Measurements from ENCODE around the gene PRKCB. TPM values are rescaled to one million over a fixed set of nuclear protein-coding genes. Genes with fewer than 3 reads are reported as not detected.

The PRKCB gene
- total and polyA plus RNA-seq, 12 donors = 0.30 to 8.8 (median 1.1) TPM

DNA sequence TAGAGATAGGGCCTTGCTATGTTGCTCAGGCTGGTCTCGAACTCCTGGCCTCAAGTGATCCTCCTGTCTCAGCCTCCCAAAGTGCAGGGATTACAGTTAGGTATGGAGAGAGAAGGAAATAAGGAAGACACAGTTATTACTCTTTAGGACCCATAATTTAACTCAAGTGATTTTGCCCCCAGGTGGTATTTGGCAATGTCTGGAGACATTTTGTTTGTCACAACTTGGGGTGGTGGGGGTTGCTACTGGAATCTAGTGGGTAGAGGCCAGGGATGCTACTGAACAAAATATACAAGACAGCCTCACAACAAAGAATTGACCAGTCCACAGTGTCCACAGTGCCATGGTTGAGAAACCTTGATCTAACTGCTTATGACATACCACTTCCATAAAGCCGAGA, 64.1 kb downstream of the PRKCB start:
- Histone ChIP-seq H3K9me3 (no peaks in the 10 kb centered on the region), H3K4me1 (peaks cover 0 to 23% (median 0%) of the 10 kb centered on the region in 9 donors), H3K27me3 (peaks cover 0 to 37% (median 3%) of the 10 kb centered on the region in 7 donors), H3K27ac (no peak overlapping the region), H3K36me3 (no peaks in the 10 kb centered on the region), H3K4me3 (no peak overlapping the region)
- DNase-seq = no peak
- ATAC-seq = no peak
- TF ChIP-seq, protein P1, sequence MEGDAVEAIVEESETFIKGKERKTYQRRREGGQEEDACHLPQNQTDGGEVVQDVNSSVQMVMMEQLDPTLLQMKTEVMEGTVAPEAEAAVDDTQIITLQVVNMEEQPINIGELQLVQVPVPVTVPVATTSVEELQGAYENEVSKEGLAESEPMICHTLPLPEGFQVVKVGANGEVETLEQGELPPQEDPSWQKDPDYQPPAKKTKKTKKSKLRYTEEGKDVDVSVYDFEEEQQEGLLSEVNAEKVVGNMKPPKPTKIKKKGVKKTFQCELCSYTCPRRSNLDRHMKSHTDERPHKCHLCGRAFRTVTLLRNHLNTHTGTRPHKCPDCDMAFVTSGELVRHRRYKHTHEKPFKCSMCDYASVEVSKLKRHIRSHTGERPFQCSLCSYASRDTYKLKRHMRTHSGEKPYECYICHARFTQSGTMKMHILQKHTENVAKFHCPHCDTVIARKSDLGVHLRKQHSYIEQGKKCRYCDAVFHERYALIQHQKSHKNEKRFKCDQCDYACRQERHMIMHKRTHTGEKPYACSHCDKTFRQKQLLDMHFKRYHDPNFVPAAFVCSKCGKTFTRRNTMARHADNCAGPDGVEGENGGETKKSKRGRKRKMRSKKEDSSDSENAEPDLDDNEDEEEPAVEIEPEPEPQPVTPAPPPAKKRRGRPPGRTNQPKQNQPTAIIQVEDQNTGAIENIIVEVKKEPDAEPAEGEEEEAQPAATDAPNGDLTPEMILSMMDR (IDR thresholded peaks at IDR 0.05) = no peak
- intact Hi-C loops (cut with DNase I) = no loop called here
- 79 to 93% methylated on average over 2 of the region's 2 CpGs for whole genome bisulfite sequencing, 2 donors

DNA sequence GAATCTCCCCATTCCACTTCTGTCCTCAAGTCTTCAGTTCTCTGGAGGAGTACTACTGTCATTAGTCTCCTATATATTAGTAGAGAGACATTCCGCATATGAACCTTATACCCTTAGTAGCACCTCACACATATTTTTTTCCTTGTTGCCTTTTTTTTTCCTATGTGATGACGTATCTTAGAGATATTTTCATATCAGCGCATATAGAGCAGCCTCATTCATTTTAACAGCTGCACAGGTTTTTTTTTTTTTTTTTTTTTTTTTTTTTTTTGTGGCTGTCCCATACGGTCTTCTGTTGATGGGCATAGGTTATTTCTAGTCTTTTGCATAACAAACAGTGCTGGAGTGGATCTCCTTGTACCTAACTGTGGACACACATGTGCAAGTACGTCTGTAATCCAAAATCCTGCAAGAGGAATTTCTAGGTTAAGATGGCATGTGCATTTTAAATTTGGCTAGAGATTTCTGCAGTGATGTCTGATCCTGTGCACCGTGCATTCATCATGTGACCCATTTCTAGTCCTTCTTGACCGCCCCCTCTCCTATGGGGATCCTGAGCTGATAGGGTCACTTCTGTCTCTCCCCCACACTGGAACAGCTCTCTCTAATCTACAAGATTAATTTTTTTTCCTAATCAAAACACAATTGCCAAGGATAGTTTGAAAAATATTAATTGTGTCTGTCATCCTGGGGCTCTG, 64.8 kb downstream of the PRKCB start:
- TF ChIP-seq, protein P1 (IDR thresholded peaks at IDR 0.05) = no peak
- ATAC-seq (no peak), DNase-seq (no peak)
- Histone ChIP-seq H3K27me3 (peaks cover 0 to 37% (median 3%) of the 10 kb centered on the region in 7 donors), H3K36me3 (no peaks in the 10 kb centered on the region), H3K9me3 (no peaks in the 10 kb centered on the region), H3K27ac (no peak overlapping the region), H3K4me1 (peaks cover 0 to 23% (median 0%) of the 10 kb centered on the region in 9 donors), H3K4me3 (no peak overlapping the region)
- 58 to 62% methylated on average over 7 of the region's 7 CpGs for WGBS, 2 donors
- intact Hi-C loops (cut with DNase I) = no loop called here

DNA sequence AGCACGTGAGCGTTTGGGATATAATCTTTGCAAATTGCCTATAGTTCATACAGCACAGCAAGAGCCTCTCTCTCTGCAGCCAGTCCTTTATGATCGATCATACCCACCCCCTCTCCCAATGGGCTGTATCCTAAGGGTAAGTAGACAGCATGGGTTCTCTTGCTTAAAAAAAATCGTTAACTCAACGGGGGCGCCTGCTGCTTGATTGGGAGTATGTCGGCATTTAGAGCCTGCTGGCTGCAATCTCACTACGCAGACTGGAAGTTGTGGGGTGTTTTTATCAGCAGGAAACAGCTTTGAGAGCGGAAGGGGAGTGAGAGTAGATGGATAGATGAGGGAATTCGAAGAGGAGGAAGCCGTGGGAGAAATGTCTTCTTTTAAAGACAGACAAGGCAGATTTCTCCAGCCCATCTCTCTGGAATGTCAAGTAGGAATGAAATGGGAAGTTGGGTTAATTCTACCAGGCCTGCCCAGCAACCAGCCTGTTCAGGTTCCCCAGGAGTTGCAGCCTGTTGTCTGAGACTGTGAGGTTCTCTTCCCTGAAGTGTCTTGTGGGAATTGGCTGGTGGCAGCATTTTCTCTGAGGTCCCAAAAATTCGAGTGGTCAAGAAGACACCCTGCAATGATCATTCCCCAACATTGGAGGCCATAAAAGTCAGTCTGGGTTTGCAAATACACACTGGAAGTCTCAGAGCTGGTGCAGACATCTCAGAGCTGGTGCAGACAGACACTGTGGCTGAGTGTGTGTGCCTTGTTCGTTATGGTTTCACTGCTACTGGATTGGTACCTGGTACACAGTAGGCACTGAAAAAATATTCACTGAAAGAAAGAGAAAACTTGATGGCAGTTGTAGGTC, 65.6 kb downstream of the PRKCB start:
- DNase-seq = no peak
- intact Hi-C loops (cut with DNase I) = no loop called here
- Histone ChIP-seq H3K36me3 (no peaks in the 10 kb centered on the region), H3K4me1 (peaks cover 0 to 23% (median 0%) of the 10 kb centered on the region in 9 donors), H3K27me3 (peaks cover 0 to 37% (median 3%) of the 10 kb centered on the region in 7 donors), H3K4me3 (no peak overlapping the region), H3K27ac (no peak overlapping the region), H3K9me3 (no peaks in the 10 kb centered on the region)
- TF ChIP-seq, protein P1 (IDR thresholded peaks at IDR 0.05) = no peak
- WGBS, 2 donors = 12 to 15% methylated on average over 13 of the region's 13 CpGs
- ATAC-seq = no peak

DNA sequence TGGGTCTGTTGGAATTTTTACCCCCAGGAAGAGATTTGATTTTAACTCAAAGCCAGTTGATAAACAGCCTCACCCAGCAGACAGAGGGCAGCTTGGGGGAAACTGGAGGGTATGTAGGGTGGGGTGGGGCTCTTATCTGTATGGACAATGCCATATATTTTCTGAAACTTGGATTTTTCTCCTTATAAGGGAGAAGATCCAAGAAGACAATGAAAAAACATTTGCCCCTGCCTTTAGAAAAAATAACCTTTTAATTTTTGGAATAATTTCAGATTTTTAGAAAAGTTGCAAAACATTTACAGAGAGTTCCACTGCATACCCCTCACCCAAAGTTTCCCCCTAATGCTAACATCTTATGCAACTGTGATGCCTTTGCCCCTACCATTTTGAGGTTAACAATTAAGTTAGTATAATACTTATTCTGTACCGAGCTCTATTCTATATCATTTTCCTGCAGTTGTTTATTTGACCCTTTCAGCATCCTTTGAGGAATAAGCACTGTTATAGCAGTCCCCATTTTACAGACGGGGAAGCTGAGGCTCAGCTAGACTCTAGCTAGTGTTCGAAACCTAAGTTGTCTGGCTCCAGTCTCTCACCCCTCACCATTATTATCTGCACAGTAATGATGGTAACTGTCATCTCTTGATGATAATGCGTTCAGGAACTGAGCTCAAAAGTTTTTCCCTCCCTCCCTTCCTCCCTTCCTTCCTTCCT, 66.4 kb downstream of the PRKCB start:
- Histone ChIP-seq H3K9me3 (no peaks in the 10 kb centered on the region), H3K27ac (no peak overlapping the region), H3K27me3 (peaks cover 0 to 34% (median 3%) of the 10 kb centered on the region in 7 donors), H3K4me3 (no peak overlapping the region), H3K36me3 (no peaks in the 10 kb centered on the region), H3K4me1 (peaks cover 0 to 19% (median 0%) of the 10 kb centered on the region in 9 donors)
- 73 to 81% methylated on average over 4 of the region's 4 CpGs for WGBS, 2 donors
- DNase-seq (no peak), ATAC-seq (no peak)
- TF ChIP-seq, protein P1 (IDR thresholded peaks at IDR 0.05) = no peak
- intact Hi-C loops (cut with DNase I) = no loop called here
